GM11168 (cell line): ENCODE results near the gene DTNB.

Experiments used
- in situ Hi-C: fragments of 300-500 bp; cut with MboI; formaldehyde crosslinking; loops from one replicate; pipeline ENCODE4 v1.12.0; 2022; ENCODE audit warnings: low sequenced_read_pairs; ENCODE audit not compliant: unreplicated experiment

The DTNB gene

DNA sequence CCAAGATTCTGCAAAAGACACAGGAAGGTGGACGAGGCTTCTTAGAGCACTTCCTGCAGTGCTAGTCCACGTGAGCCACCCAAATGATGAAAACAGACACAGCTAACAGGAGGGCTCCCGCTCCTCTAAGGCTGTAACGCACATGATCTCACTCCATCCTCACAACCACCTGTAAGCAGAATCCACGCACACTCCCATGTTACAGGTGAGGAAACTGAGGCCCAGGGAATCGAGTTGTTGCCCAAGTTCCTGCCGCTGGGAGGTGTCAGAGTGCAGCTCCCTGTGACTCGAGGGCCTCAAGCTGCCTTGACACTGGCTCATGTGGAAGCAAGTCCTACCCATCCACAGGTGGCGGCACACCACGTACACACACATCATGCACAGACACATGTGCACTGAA is 336.1 kb downstream of the DTNB start:
- in situ Hi-C loops = no loop called here

DNA sequence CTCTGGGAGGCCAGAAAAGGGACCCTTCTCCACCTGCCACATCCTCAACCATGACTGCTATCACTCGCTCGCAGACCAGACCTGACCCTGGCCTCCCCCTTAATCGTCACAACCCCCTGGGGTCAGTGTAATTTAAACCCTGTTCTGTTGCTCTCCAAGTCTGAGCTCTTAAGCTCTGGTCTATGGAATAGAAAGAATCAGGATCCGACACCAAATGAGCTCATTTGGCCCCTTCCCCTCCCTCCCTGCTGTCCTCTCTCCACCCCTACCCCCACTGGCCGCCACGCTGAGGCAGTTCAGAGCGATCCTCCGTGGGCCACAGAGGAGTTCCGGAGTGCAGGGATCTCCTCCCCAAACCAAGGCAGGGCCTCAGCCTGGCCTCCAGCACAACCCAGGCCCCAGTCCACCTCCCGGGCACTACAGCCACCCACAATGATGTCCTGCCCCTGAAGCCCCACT is 337.0 kb downstream of the DTNB start:
- in situ Hi-C loops = no loop called here

DNA sequence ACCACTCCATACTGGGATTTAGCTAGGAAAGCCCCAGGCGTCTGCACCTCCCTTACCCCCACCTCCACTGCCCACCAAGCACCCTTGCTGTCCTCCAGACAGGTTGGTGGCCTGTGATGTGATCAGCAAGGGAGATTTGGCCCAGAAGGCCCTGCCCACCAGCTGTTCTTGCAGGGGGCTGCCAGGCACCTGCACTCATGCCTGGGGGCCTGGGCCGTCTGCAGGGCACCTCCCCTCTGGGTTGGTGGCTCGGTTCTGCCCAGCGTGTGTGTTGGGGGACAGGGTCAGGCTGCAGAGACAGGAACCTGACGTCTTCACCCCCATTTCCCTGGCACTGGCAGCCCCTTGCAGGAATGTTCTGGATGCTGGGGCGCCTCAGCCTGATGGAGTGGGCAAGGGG is 337.4 kb downstream of the DTNB start:
- in situ Hi-C loops = no loop called here

DNA sequence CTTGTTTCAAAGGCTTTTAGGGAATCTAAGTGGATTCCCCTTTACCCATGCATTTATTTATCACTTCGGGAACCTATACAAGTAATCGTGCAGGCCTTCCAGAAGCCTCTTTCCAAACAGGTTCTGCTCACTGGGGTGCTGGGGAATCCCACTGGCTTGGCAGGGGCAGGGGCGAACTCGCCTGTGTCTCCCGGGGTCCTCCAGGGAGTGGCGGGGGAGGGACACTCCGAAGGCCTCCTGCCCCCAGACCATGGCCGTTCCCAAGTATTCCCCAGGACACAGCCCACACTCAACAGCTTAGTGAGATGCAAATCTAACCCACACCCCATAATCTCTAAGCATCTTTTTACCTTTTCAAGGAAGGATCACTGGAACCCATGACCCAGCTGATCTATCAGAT is 338.2 kb downstream of the DTNB start:
- in situ Hi-C loops = no loop called here

DNA sequence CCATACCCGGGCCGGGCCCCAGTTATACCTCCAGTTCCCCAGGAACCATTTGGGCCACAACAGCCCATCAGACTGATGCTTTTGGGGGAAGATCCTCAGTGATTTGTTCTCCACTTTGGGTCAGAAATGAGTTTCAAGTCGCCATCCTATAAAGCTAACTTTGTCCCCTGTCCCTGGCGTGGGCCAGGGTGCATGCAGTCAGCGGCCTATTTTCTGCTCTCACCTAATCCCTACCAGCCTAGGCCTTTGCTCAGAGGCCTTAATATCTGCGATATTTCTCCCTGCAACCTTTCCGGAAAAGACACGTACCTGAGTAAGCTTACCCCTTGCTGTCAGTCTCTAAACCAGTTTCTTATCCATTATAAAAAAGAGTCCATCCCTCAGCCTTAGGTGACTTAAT is 338.9 kb downstream of the DTNB start:
- in situ Hi-C loops = no loop called here

GRCh38 chr2:25333981-25334380 is 339.4 kb downstream of the DTNB start:
- in situ Hi-C loops = no loop called here

GRCh38 chr2:25332571-25332970 is 340.8 kb downstream of the DTNB start:
- in situ Hi-C loops = no loop called here

DNA sequence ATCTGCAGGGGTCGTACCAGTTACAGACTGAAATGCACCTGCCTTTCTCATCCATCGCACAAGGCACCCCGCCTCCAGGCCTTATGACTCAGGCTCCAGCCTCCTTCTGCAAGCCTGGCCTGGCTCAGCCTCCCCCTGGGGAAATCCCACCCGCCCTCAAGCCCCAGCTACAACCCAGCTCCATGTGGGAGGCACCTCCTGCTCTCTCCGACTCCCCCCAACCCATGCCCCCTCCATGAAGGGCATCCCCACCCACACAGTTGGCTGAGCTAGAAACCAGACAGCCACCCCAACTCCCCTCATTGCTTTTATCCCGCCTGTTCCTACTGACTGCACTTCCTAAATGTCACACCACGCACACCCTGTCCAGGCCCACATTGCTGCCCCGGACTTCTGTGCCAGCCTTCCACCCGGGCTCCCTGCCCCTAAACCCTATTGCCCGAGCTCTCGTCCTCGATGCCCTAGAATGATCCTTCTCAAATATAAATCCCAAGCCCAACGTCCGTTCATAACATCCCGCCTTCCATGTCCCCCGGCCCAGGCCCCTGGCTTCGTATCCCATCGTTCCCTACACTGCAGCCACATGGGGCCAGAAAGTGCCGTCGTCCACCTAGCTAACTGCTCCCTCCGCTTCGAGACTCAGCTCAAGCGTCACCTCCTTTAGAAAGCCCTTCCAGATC is 341.6 kb downstream of the DTNB start:
- in situ Hi-C loops = no loop called here

- in situ Hi-C loops = no loop called here
Observed at GRCh38 chr2:25330937-25331336, 342.4 kb downstream of the DTNB start.

DNA sequence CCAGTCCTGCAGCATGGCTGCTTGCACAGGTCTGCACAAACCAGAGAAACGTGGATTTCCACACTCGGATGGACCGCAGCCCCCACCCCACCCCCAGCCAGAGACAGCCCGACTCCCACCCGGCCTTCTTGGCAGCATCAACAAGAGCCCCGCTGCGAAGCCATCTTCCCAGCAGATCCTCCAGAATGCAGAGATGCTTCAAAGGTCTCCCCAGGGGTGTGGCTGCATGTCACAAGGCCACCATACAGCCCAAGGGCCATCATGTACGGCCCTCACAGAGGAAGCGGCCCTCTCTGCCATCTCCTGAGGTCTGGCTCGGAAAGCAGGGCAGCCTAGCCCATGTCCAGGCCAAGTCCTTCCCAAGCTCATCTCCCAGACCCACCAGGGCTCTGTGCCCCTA is 343.1 kb downstream of the DTNB start:
- in situ Hi-C loops = no loop called here

GRCh38 chr2:25328152-25329085 is 345.0 kb downstream of the DTNB start:
- in situ Hi-C loops = no loop called here
